ENCODE data around the gene OBSCN. TPM values are rescaled to one million over a fixed set of nuclear protein-coding genes. Genes with fewer than 3 reads are reported as not detected.

The OBSCN gene
- total and polyA plus RNA-seq, 2 of the 13 experiments (the other 11 are each of a cell fraction or from before 2014, with no cell fraction given): 0.20 TPM

DNA sequence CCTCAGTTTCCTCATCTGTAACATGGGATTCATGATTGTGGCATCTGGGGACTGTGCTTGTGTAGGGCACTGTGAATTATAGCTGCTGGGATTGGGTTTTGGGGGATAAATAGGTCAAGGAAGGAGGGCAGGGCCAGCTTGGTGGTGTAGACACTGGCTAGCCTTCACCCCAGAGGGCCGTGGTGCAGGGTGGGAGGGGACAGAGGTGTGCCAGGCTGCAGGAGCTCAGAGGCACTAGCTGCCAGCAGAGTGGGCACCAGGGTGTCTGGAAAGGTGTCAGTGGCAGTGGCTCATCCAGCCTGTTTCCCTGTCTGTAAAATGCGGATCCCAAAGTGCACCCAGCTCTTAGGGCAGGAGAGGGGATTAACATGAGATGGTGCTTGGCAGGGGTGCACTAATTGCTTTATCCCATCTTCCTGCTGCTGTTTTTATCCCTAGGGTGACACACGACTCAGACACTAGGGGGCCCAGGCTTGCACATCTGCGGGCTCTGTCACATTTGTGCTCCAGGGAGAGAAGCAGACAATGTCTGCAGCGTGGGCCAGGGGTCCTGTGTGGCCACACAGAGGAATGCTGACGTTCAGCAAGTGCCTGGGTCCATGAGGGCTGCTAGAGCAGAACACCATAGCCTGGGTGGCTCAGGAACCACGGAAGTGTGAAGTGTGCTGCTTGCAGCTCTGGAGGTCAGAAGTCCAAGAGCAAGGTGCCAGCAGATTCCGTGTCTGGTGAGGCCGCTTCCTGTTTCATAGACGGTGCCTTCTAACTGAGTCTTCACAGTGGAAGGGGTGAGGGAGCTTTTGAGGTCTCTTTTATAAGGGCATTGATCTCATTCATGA is 19.3 kb downstream of the OBSCN start (continued):
- TF ChIP-seq ARID5B (CRISPR knock-in tag; IDR thresholded peaks at IDR 0.05) (peak; percentile 33; the same call in 1 of the 2 replicates), ZNF326 (CRISPR knock-in tag; IDR thresholded peaks at IDR 0.05; ENCODE audit: borderline replicate concordance) (no peak), HMGXB4 (CRISPR knock-in tag; IDR thresholded peaks at IDR 0.05; ENCODE audit: borderline replicate concordance in 1 of 2, low read depth in 1 of 2) (peak; percentile 33 to 60; a peak in 1 of 4 replicates), ZNF225 (CRISPR knock-in tag; IDR thresholded peaks at IDR 0.05) (0 out of 2 replicates have a peak, but pooled peaks have one; percentile 52), HCFC1 (IDR thresholded peaks at IDR 0.05; ENCODE audit: low read depth, low read length) (no peak), ZBTB42 (CRISPR knock-in tag; IDR thresholded peaks at IDR 0.05) (no peak), MXD4 (CRISPR knock-in tag; IDR thresholded peaks at IDR 0.05) (0 out of 2 replicates have a peak, but pooled peaks have one; percentile 32), HNF4A (CRISPR knock-in tag; IDR thresholded peaks at IDR 0.05) (peak; percentile 29; the same call in 1 of the 2 replicates), MLLT10 (CRISPR knock-in tag; IDR thresholded peaks at IDR 0.05) (no peak), NFKB2 (CRISPR knock-in tag; IDR thresholded peaks at IDR 0.05; ENCODE audit: borderline replicate concordance) (no peak)
